Astrocyte of the cerebellum (primary cell): ENCODE data around the gene GNG14.
"Not testable (repeated sequence)": the region's sequence is repeated elsewhere in the genome, so short reads cannot be mapped to it uniquely, and the experiment has no call there.

Source experiments
- DNase-seq: peaks from one replicate; pipeline ENCODE4 v3.0.0-alpha.2; 2011; ENCODE audit warnings: low read depth
- H3K4me3 ChIP-seq: 2 replicates; pipeline ENCODE4 v1.5.1; 2011; ENCODE audit warnings: mild to moderate bottlenecking, low read depth, low read length, moderate library complexity
- CTCF ChIP-seq: IDR thresholded peaks from 2 replicates; pipeline ENCODE4 v1.5.1; 2012; ENCODE audit warnings: low read length, low read depth, moderate library complexity, mild to moderate bottlenecking; ENCODE audit errors: missing control alignments
- in situ Hi-C: cut with HindIII; loops from 2 replicates; pipeline ENCODE4 v1.10.0; 2017; ENCODE audit warnings: low sequenced_read_pairs

The GNG14 gene

GRCh38 chr19:12675399-12675798 lies 12.4 kb upstream of the GNG14 start:
- no peak overlapping the region for H3K4me3 ChIP-seq
- DNase-seq: no peak
- TF ChIP-seq CTCF: no peak
- in situ Hi-C loops: no loop called here

- in situ Hi-C loops: no loop called here
- DNase-seq: no peak
- TF ChIP-seq CTCF: no peak
- no peak overlapping the region for H3K4me3 ChIP-seq
Measured at GRCh38 chr19:12675940-12676339, 11.9 kb upstream of the GNG14 start.

- in situ Hi-C loops: no loop called here
- TF ChIP-seq CTCF: peak; percentile 92
- no peak overlapping the region for H3K4me3 ChIP-seq
- DNase-seq: peak; percentile 60
Measured at GRCh38 chr19:12676384-12676792, 11.4 kb upstream of the GNG14 start.

- no peak overlapping the region for H3K4me3 ChIP-seq
- in situ Hi-C loops: no loop called here
- no peak for DNase-seq
- TF ChIP-seq CTCF: no peak
Measured at GRCh38 chr19:12676928-12677327, 10.9 kb upstream of the GNG14 start.

GRCh38 chr19:12678039-12678438 lies 9.8 kb upstream of the GNG14 start:
- DNase-seq, in situ Hi-C loops, H3K4me3 ChIP-seq: not testable (repeated sequence)

- no peak for TF ChIP-seq CTCF
- in situ Hi-C loops: no loop called here
- no peak overlapping the region for H3K4me3 ChIP-seq
Measured at GRCh38 chr19:12680034-12680433, 7.8 kb upstream of the GNG14 start.

GRCh38 chr19:12681074-12681987 lies 6.5 kb upstream of the GNG14 start, which contains the start of gene DHPS:
TSS of gene DHPS (minus strand) at chr19:12681880. CDS start at chr19:12681766, 114 bp downstream.
- H3K4me3 ChIP-seq: peak within 1 kb of the TSS; percentile 77
- in situ Hi-C loops: no loop called here
- TF ChIP-seq CTCF: no peak
- peak; percentile 97 for DNase-seq

More at GRCh38 chr19:12680034-12680433, 7.8 kb upstream of the GNG14 start:
- DNase-seq: no peak
